ENCODE results near the gene CCDC138.

GRCh38 chr2:108805782-108806181 lies 19.2 kb downstream of the CCDC138 start:
- TF ChIP-seq CTCF (optimal IDR thresholded peaks at IDR 0.05 in 1 of 3, IDR thresholded peaks at IDR 0.05 in 1 of 3, conservative IDR thresholded peaks at IDR 0.05 in 1 of 3; ENCODE audit: extremely low read depth in 1 of 3, insufficient read depth in 2 of 3, low read length in 3 of 3) (no peak), EZH2 (IDR thresholded peaks at IDR 0.05; ENCODE audit: low read length) (no peak)
